Esophagus muscularis mucosa (tissue), 3 donors: ENCODE data around the gene FATE1.

Experiments
- CTCF ChIP-seq, 3 experiments: fragments of 200-600 bp in 2 of 3; fragments of 450-650 bp in 1 of 3; sonication (generic) in 2 of 3; IDR thresholded peaks; one replicate each; pipeline ENCODE4 v1.5.1; 2017 to 2019; ENCODE audit warnings: antibody characterized with exemption in 3 of 3, mild to moderate bottlenecking in 2 of 3, moderate library complexity in 1 of 3
- POLR2A ChIP-seq: fragments of 450-650 bp; IDR thresholded peaks from one replicate; pipeline ENCODE4 v1.6.1; 2017; ENCODE audit warnings: antibody characterized with exemption, moderate library complexity, mild to moderate bottlenecking, low read depth
- POLR2AphosphoS5 ChIP-seq, 2 donors: sonication (generic); formaldehyde crosslinking; IDR thresholded peaks; one replicate each; pipeline ENCODE4 v1.6.1; 2017; ENCODE audit warnings: antibody characterized with exemption in 2 of 2

DNA sequence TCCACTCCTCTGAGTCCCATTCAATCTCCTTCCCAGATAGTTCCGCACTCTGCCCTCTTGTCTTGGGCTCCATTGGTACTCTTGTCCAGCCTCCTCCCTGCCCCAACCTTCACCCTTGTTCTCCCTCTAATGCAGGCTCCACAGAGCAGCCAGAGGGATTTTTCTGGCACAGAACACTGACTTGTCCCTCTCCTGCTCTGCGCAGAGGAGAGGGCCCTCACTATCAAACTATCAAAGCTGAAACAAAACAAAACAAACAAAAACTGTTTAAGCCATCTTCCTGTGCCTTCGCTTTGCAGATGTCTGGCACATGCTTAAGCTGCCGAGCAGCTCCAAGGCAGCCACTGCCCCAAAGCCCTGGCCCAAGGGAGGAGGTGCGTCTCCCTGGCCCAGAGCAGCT is 21.7 kb downstream of the FATE1 start:
- TF ChIP-seq CTCF (IDR thresholded peaks at IDR 0.05) (no peak), POLR2A (no peak), POLR2AphosphoS5 (IDR thresholded peaks at IDR 0.05) (no peak)
